NB4 (cell line): ENCODE measurements around the gene HMX3.

Experiments
- DNase-seq: peaks from one replicate; pipeline ENCODE4 v3.0.0; 2010; ENCODE audit warnings: low read depth
- H3K4me3 ChIP-seq: one replicate; pipeline ENCODE4 v1.5.1; 2011; ENCODE audit warnings: mild to moderate bottlenecking, low read depth, low read length, moderate library complexity
- CTCF ChIP-seq: IDR thresholded peaks from one replicate; pipeline ENCODE4 v1.5.1; 2012; ENCODE audit warnings: low read depth, low read length
- MAX ChIP-seq: IDR thresholded peaks from 2 replicates; pipeline ENCODE4 v1.6.1; 2011; ENCODE audit warnings: low read depth, low read length
- MYC ChIP-seq: IDR thresholded peaks from 2 replicates; pipeline ENCODE4 v1.6.1; 2011; ENCODE audit warnings: low read depth, low read length
- POLR2A ChIP-seq: IDR thresholded peaks from 2 replicates; pipeline ENCODE4 v1.6.1; 2011; ENCODE audit warnings: mild to moderate bottlenecking; ENCODE audit not compliant: insufficient read length; ENCODE audit errors: extremely low read depth

HMX3 gene

GRCh38 chr10:123117644-123118417 is 17.9 kb upstream of the HMX3 start:
- DNase-seq = no peak

GRCh38 chr10:123119081-123119480 is 16.7 kb upstream of the HMX3 start:
- TF ChIP-seq POLR2A (no peak), MYC (no peak), MAX (no peak), CTCF (no peak)
- H3K4me3 ChIP-seq = no peak overlapping the region
- no peak for DNase-seq

More at GRCh38 chr10:123117644-123118417, 17.9 kb upstream of the HMX3 start:
- TF ChIP-seq MAX (no peak), POLR2A (no peak), MYC (no peak), CTCF (no peak)
- no peak overlapping the region for H3K4me3 ChIP-seq

GRCh38 chr10:123126246-123126645 is 9.5 kb upstream of the HMX3 start:
- no peak overlapping the region for H3K4me3 ChIP-seq
- TF ChIP-seq MAX = no peak
- TF ChIP-seq CTCF = no peak
- TF ChIP-seq POLR2A = no peak
- TF ChIP-seq MYC = no peak
- no peak for DNase-seq

GRCh38 chr10:123129618-123130271 is 6.0 kb upstream of the HMX3 start:
- no peak overlapping the region for H3K4me3 ChIP-seq
- DNase-seq = peak; percentile 38
- no peak for TF ChIP-seq MAX
- no peak for TF ChIP-seq MYC
- no peak for TF ChIP-seq CTCF
- no peak for TF ChIP-seq POLR2A

- DNase-seq = peak; percentile 93
- peak; percentile 85 for TF ChIP-seq CTCF
- TF ChIP-seq POLR2A = no peak
- peak; percentile 31; the same call in 1 of the 2 replicates for TF ChIP-seq MAX
- 0 out of 2 replicates have a peak, but pooled peaks have one; percentile 24 for TF ChIP-seq MYC
- peak overlapping the region; percentile 25 for H3K4me3 ChIP-seq
Measured at GRCh38 chr10:123132576-123133477, 2.9 kb upstream of the HMX3 start.
